Duodenal mucosa (tissue), 2 donors: Measurements from ENCODE around the gene RALGAPA1.
"Not testable (repeated sequence)": the region's sequence is repeated elsewhere in the genome, so short reads cannot be mapped to it uniquely, and the experiment has no call there.

Experiments used
- H3K27ac ChIP-seq: one replicate; pipeline ENCODE4 v1.7.0; 2013; ENCODE audit warnings: low read depth, low read length
- H3K27me3 ChIP-seq, 2 donors: one replicate each; pipeline ENCODE4 v1.7.0; 2013; ENCODE audit warnings: low read length in 2 of 2, control low read depth in 1 of 2; ENCODE audit not compliant: insufficient read depth in 2 of 2, control insufficient read depth in 1 of 2
- H3K36me3 ChIP-seq, 2 donors: one replicate each; pipeline ENCODE4 v1.7.0; 2013; ENCODE audit warnings: low read length in 2 of 2, control low read depth in 1 of 2; ENCODE audit not compliant: insufficient read depth in 2 of 2, control insufficient read depth in 1 of 2
- H3K4me1 ChIP-seq, 2 donors: one replicate each; pipeline ENCODE4 v1.7.0; 2013; ENCODE audit warnings: low read length in 2 of 2, control low read depth in 1 of 2; ENCODE audit not compliant: insufficient read depth in 2 of 2, control insufficient read depth in 1 of 2
- H3K4me3 ChIP-seq, 2 donors: one replicate each; pipeline ENCODE4 v1.7.0; 2013; ENCODE audit warnings: low read length in 2 of 2, low read depth in 1 of 2
- H3K9ac ChIP-seq, 2 donors: one replicate each; pipeline ENCODE4 v1.7.0; 2013; ENCODE audit warnings: low read length in 2 of 2, low read depth in 1 of 2
- H3K9me3 ChIP-seq, 2 donors: one replicate each; pipeline ENCODE4 v1.7.0; 2013; ENCODE audit warnings: low read length in 2 of 2, control low read depth in 1 of 2; ENCODE audit not compliant: control insufficient read depth in 1 of 2

The RALGAPA1 gene

DNA sequence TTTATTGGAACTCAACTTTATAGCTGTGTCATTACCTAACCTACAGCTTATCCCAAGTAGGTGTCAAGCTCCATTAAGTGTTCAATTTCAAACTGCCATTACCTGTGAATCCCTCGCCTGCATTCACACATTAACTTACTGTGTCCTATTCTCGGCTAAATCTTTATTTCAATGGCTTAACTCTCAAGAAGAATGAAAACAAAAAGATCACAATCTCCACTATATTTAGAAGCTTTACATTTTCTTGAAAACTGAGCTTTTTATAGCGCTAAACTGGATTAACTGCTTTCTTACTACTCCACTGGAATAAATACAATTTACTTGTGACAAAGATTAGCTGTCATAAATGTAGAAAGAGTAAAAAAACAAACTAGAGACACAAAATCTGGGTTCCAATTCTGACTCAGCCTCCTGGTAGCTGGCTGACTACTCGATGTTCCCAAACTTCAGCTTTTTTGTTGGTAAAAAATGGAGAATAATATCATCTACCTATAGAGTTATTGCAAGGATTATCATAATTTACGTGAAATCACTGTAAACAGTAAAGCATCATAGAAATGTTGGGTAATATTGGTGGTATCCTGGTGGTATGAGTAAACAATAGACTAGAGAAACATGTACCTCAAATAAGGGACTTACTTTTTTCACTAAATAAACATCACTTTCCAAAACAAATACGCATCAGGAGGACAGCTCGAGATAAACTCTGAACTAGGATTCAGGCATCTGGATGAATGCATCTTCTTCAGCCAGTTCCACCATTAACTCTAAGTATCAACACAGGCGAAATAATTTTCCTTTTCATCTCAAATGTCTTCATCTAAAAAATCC lies 1.7 kb downstream of the RALGAPA1 start:
- Histone ChIP-seq H3K9ac (no peak overlapping the region), H3K4me3 (peak overlapping the region; percentile 47 to 87), H3K4me1 (peaks cover 13 to 18% of the 10 kb centered on the region in 2 donors), H3K27me3 (no peaks in the 10 kb centered on the region), H3K36me3 (no peaks in the 10 kb centered on the region), H3K9me3 (no peaks in the 10 kb centered on the region), H3K27ac (no peak overlapping the region)

DNA sequence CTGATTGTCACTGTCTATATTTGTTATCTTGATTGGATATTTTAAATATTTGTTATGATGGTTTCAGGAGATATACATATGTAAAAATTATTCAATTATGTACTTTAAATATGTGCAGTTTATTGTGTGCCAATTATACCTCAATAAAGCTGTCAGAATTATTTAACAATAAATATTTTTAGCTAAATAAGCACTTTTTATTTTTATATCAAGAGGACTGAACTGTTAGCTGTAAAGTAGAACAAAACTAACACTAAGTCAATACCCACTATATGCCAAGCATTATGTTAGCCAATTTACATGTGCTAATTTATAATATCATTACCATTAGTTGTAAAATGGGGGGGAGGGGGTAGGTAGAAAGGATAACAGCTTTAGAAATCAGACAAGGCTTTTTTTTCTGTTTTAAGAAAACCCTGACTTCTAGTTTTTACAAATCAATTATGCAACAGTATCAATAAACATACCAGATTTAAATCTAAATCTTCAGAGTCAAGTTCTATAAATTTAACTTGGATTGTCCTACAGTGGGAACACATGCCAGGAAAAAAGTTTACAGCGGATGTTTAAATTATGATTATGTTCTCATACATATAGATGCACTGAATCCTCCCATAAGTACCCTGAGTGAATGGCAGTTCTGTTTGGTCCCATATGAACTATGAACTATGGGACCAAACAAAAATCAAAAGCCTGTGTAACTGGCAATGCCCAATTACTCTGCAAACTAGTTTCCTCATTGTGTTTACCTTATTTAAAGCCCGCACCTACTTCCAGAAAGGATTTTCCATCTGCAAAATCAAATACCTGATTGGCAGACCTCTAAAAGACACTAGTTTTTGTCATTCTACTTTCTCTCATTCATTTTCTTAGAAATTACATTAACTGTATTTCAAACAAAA lies 2.8 kb downstream of the RALGAPA1 start:
- peak overlapping the region in 1 of 2 donors; percentile 11 for H3K4me3 ChIP-seq

GRCh38 chr14:35797796-35798195 lies 11.3 kb downstream of the RALGAPA1 start:
- H3K9me3 ChIP-seq: no peaks in the 10 kb centered on the region
- H3K4me3 ChIP-seq: no peak overlapping the region
- H3K36me3 ChIP-seq: peaks cover 0 to 2% of the 10 kb centered on the region in 2 donors
- H3K4me1 ChIP-seq: no peaks in the 10 kb centered on the region
- no peak overlapping the region for H3K9ac ChIP-seq
- no peak overlapping the region for H3K27ac ChIP-seq
- H3K27me3 ChIP-seq: no peaks in the 10 kb centered on the region

More for the DNA sequence above, 2.8 kb downstream of the RALGAPA1 start:
- no peaks in the 10 kb centered on the region for H3K9me3 ChIP-seq
- no peak overlapping the region for H3K9ac ChIP-seq
- peaks cover 13 to 18% of the 10 kb centered on the region in 2 donors for H3K4me1 ChIP-seq
- no peaks in the 10 kb centered on the region for H3K27me3 ChIP-seq
- H3K36me3 ChIP-seq: no peaks in the 10 kb centered on the region
- H3K27ac ChIP-seq: no peak overlapping the region

DNA sequence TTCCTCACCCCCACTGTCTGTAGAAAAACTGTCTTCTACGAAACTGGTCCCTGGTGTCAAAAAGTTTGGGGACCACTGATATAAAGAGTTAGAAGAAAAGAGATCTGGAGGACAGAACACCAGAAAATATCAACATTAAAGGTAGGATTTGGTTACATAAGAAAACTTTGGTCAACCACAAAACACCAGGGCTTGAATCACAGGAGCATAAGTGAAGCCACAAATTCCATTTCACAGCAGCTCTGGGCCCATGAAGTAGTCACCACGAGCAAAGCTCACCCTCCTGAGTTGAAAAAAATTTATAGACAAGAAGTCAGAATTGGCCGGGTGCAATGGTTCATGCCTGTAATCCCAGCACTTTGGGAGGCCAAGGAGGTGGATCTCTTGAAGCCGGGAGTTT lies 19.4 kb downstream of the RALGAPA1 start:
- H3K4me1 ChIP-seq: no peaks in the 10 kb centered on the region
- no peaks in the 10 kb centered on the region for H3K9me3 ChIP-seq
- H3K9ac ChIP-seq: no peak overlapping the region
- H3K27ac ChIP-seq: no peak overlapping the region
- no peaks in the 10 kb centered on the region for H3K27me3 ChIP-seq
- peaks cover 0 to 2% of the 10 kb centered on the region in 2 donors for H3K36me3 ChIP-seq
- H3K4me3 ChIP-seq: no peak overlapping the region

GRCh38 chr14:35786856-35787255 lies 22.2 kb downstream of the RALGAPA1 start:
- H3K9ac ChIP-seq: no peak overlapping the region
- H3K4me3 ChIP-seq: no peak overlapping the region
- no peaks in the 10 kb centered on the region for H3K9me3 ChIP-seq
- H3K27me3 ChIP-seq: no peaks in the 10 kb centered on the region
- H3K27ac ChIP-seq: no peak overlapping the region
- no peaks in the 10 kb centered on the region for H3K4me1 ChIP-seq
- H3K36me3 ChIP-seq: no peaks in the 10 kb centered on the region

DNA sequence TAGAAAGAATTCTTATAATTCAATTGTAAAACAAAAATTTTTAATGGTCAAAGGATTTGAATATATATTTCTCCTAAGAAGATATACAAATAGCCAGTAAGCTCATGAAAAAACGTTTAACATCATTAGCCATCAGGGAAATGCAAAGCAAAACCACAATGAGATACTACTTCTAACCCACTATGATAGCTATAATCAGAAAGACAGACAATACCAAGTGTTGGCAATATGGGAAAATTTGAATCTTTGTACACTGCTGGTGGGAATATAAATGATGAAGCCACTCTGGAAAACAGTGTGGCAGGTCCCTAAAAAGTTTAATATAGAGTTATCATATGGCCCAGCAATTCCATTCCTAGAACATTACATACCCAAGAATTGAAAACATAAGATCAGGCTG lies 25.4 kb downstream of the RALGAPA1 start:
- H3K9me3 ChIP-seq: peaks cover 0 to 4% of the 10 kb centered on the region in 2 donors
- no peak overlapping the region for H3K9ac ChIP-seq
- no peak overlapping the region for H3K27ac ChIP-seq
- H3K4me3 ChIP-seq: no peak overlapping the region
- no peaks in the 10 kb centered on the region for H3K27me3 ChIP-seq
- no peaks in the 10 kb centered on the region for H3K4me1 ChIP-seq
- H3K36me3 ChIP-seq: no peaks in the 10 kb centered on the region

- Histone ChIP-seq H3K27me3 (no peaks in the 10 kb centered on the region), H3K36me3 (no peaks in the 10 kb centered on the region), H3K9ac (no peak overlapping the region), H3K27ac (no peak overlapping the region), H3K9me3 (peaks cover 0 to 4% of the 10 kb centered on the region in 2 donors), H3K4me1 (no peaks in the 10 kb centered on the region), H3K4me3 (no peak overlapping the region)
Observed at GRCh38 chr14:35779368-35779767, 29.7 kb downstream of the RALGAPA1 start.

DNA sequence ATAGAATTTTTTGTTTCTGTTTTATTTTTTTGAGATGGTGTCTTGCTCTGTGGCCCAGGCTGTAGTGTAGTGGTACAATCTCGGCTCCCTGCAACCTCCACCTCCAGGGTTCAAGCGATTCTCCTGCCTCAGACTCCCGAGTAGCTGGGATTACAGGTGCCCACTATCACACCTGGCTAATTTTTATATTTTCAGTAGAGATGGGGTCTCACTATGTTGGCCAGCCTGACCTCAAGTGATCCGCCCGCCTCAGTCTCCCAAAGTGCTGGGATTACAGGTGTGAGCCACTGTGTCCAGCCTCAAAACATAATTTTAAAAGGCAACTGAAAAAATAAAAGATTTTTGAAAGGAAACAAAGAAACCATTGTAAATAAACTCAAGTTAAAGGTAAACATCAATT lies 31.5 kb downstream of the RALGAPA1 start:
- H3K9me3 ChIP-seq, H3K27me3 ChIP-seq, H3K9ac ChIP-seq, H3K4me3 ChIP-seq, H3K27ac ChIP-seq, H3K4me1 ChIP-seq, H3K36me3 ChIP-seq: not testable (repeated sequence)

DNA sequence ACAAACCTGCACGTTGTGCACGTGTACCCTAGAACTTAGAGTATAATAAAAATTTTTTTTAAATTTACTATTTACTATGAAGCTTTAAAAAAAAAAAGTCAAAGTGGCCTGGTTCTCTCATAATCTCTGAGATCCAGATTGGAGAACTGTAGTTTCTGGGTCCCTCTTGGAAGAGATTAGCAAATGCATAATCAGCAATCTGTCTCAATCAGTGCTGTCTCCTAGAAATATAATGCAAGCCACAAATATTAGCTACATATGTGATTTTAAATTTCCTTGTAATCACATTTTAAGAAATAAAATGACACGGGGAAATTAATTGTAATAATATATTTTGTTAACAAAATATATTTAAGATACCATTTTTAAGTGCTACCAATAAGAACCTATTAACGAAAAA lies 32.3 kb downstream of the RALGAPA1 start:
- Histone ChIP-seq H3K4me1 (no peaks in the 10 kb centered on the region), H3K9me3 (peaks cover 0 to 4% of the 10 kb centered on the region in 2 donors), H3K9ac (no peak overlapping the region), H3K27ac (no peak overlapping the region), H3K36me3 (peaks cover 0 to 3% of the 10 kb centered on the region in 2 donors), H3K27me3 (no peaks in the 10 kb centered on the region), H3K4me3 (no peak overlapping the region)

DNA sequence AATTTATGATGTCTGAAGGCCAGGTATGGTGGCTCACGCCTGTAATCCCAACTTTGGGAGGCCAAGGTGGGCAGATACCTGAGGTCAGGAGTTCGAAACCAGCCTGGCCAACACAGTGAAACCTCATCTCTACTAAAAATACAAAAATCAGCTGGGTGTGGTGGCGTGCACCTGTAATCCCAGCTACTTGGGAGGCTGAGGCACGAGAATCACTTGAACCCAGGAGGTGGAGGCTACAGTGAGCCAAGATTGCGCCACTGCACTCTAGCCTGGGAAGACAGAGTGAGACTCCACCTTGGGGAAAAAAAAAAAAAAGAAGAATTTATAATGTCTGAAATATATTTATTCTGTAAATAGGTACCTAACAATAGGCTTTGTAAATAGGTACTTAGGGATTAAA lies 33.0 kb downstream of the RALGAPA1 start:
- not testable (repeated sequence) for H3K27me3 ChIP-seq, H3K9ac ChIP-seq, H3K36me3 ChIP-seq, H3K27ac ChIP-seq, H3K9me3 ChIP-seq, H3K4me3 ChIP-seq, H3K4me1 ChIP-seq
